Caco-2 (cell line): ENCODE results near the gene CASP7. TPM values are rescaled to one million over a fixed set of nuclear protein-coding genes. Genes with fewer than 3 reads are reported as not detected.

Experiments used
- BruUV-seq: library from RNA; stranded (reverse); fragments of 400-500 nt; replicated peaks from 2 replicates; lab custom pipeline; 2021; lab: Mats Ljungman, UMichigan
- CTCF ChIA-PET: fragments of 300-600 bp; sonication (Branson Sonifier 250); formaldehyde crosslinking; loops from one replicate; lab custom pipeline; 2022; ENCODE audit warnings: antibody characterized with exemption; lab: Charles Lee
- POLR2A ChIA-PET: fragments of 300-600 bp; sonication (Branson Sonifier 250); formaldehyde crosslinking; loops from one replicate; lab custom pipeline; 2022; ENCODE audit warnings: antibody characterized with exemption; lab: Charles Lee
- DNase-seq, 2 experiments: peaks; one replicate each; pipeline versions ENCODE4 v3.0.0 to v3.0.0-alpha.2; 2020 to 2022
- H3K27me3 ChIP-seq: replicated peaks from 2 replicates; pipeline ENCODE4 v1.6.0; 2011; ENCODE audit warnings: low read length; ENCODE audit not compliant: control insufficient read depth, insufficient read depth
- H3K36me3 ChIP-seq: 2 replicates; pipeline ENCODE4 v1.5.1; 2011; ENCODE audit warnings: low read length; ENCODE audit not compliant: control insufficient read depth, insufficient read depth
- H3K4me1 ChIP-seq: fragments of 250-450 bp; sonication (Bioruptor Pico); 2 replicates; pipeline ENCODE4 v1.5.1; 2020; ENCODE audit warnings: mild to moderate bottlenecking
- H3K4me3 ChIP-seq: 2 replicates; pipeline ENCODE4 v1.5.1; 2011; ENCODE audit warnings: low read depth, mild to moderate bottlenecking, control low read depth, low read length
- H3K9me3 ChIP-seq: fragments of 250-450 bp; sonication (Bioruptor Pico); 2 replicates; pipeline ENCODE4 v1.5.1; 2020; ENCODE audit warnings: mild to moderate bottlenecking, moderate library complexity
- H3K27ac Mint-ChIP-seq: one replicate; pipeline ENCODE4 v1.8.0; 2022; ENCODE audit warnings: mixed read lengths; ENCODE audit not compliant: unreplicated experiment
- H3K27me3 Mint-ChIP-seq: one replicate; pipeline ENCODE4 v1.8.0; 2022; ENCODE audit warnings: mixed read lengths; ENCODE audit not compliant: insufficient read depth, unreplicated experiment
- H3K36me3 Mint-ChIP-seq: one replicate; pipeline ENCODE4 v1.8.0; 2022; ENCODE audit warnings: mild to moderate bottlenecking, mixed read lengths; ENCODE audit not compliant: insufficient read depth, unreplicated experiment
- H3K4me1 Mint-ChIP-seq: one replicate; pipeline ENCODE4 v1.8.0; 2022; ENCODE audit warnings: low read depth, mixed read lengths; ENCODE audit not compliant: unreplicated experiment
- H3K4me3 Mint-ChIP-seq: one replicate; pipeline ENCODE4 v1.8.0; 2022; ENCODE audit warnings: mild to moderate bottlenecking, moderate library complexity, mixed read lengths; ENCODE audit not compliant: unreplicated experiment
- H3K9me3 Mint-ChIP-seq: one replicate; pipeline ENCODE4 v1.8.0; 2022; ENCODE audit warnings: mixed read lengths; ENCODE audit not compliant: unreplicated experiment
- CTCF ChIP-seq, 2 experiments: fragments of 200-600 bp in 1 of 2; IDR thresholded peaks; 1 replicate in 1 of 2; 2 replicates in 1 of 2; pipeline versions ENCODE4 v1.5.1 to v1.8.0; 2011 to 2022; ENCODE audit warnings: antibody characterized with exemption in 1 of 2, control low read depth in 1 of 2, inconsistent platforms in 1 of 2, low read depth in 1 of 2, low read length in 1 of 2, mild to moderate bottlenecking in 1 of 2, moderate library complexity in 1 of 2; ENCODE audit not compliant: insufficient read depth in 1 of 2, severe bottlenecking in 1 of 2, unreplicated experiment in 1 of 2
- intact Hi-C: fragments of 100-400 bp; cut with micrococcal nuclease; formaldehyde crosslinking; loops from one replicate; pipeline ENCODE4 v1.10.0; 2022; ENCODE audit not compliant: unreplicated experiment
- total RNA-seq: library from RNA; stranded (reverse); gene quantifications from 2 replicates; pipeline ENCODE4 v1.2.3, GENCODE V29; 2022

The CASP7 gene
- total RNA-seq, 1 experiment from 2014 or later: 23.9 TPM

GRCh38 chr10:113718969-113719822, 39.5 kb downstream of the CASP7 start:
- CTCF ChIA-PET: no interaction called here
- no peak overlapping the region for H3K4me3 Mint-ChIP-seq

GRCh38 chr10:113720386-113720785, 40.7 kb downstream of the CASP7 start:
- BruUV-seq: no TSS peak
- H3K36me3 Mint-ChIP-seq: peaks cover 12% of the 10 kb centered on the region
- no peaks in the 10 kb centered on the region for H3K36me3 ChIP-seq
- H3K4me3 Mint-ChIP-seq: no peak overlapping the region
- no peaks in the 10 kb centered on the region for H3K4me1 Mint-ChIP-seq
- ChIA-PET POLR2A (no interaction called here), CTCF (no interaction called here)
- H3K9me3 Mint-ChIP-seq: no peaks in the 10 kb centered on the region
- no peak for TF ChIP-seq CTCF (IDR thresholded peaks at IDR 0.05; ENCODE audit: insufficient read depth in 1 of 2, low read depth in 1 of 2, low read length in 1 of 2, severe bottlenecking in 1 of 2, unreplicated experiment in 1 of 2)
- DNase-seq: no peak
- no peak overlapping the region for H3K27ac Mint-ChIP-seq
- no peak overlapping the region for H3K4me3 ChIP-seq
- H3K27me3 Mint-ChIP-seq: no peaks in the 10 kb centered on the region
- intact Hi-C loops: no loop called here
- no peaks in the 10 kb centered on the region for H3K4me1 ChIP-seq
- H3K9me3 ChIP-seq: no peaks in the 10 kb centered on the region
- no peaks in the 10 kb centered on the region for H3K27me3 ChIP-seq

More at GRCh38 chr10:113718969-113719822, 39.5 kb downstream of the CASP7 start:
- Mint-ChIP-seq H3K4me1 (no peaks in the 10 kb centered on the region), H3K27me3 (no peaks in the 10 kb centered on the region), H3K36me3 (peaks cover 12% of the 10 kb centered on the region), H3K9me3 (no peaks in the 10 kb centered on the region), H3K27ac (no peak overlapping the region)
- no peak for DNase-seq
- Histone ChIP-seq H3K9me3 (no peaks in the 10 kb centered on the region), H3K4me3 (no peak overlapping the region), H3K27me3 (no peaks in the 10 kb centered on the region), H3K36me3 (no peaks in the 10 kb centered on the region), H3K4me1 (no peaks in the 10 kb centered on the region)
- POLR2A ChIA-PET: no interaction called here
- no peak for TF ChIP-seq CTCF (IDR thresholded peaks at IDR 0.05; ENCODE audit: insufficient read depth in 1 of 2, low read depth in 1 of 2, low read length in 1 of 2, severe bottlenecking in 1 of 2, unreplicated experiment in 1 of 2)
- no TSS peak for BruUV-seq
- intact Hi-C loops: no loop called here

GRCh38 chr10:113732160-113732881, 52.6 kb downstream of the CASP7 start:
- no peak for DNase-seq
- no peaks in the 10 kb centered on the region for H3K27me3 Mint-ChIP-seq

More at GRCh38 chr10:113732160-113732881, 52.6 kb downstream of the CASP7 start:
- ChIA-PET CTCF (interaction anchor here (0.6 kb wide), 1 partner anchor 140 kb away, joined by 3 read pairs; no protein-coding TSS in a partner anchor), POLR2A (no interaction called here)
- Mint-ChIP-seq H3K9me3 (peaks cover 14% of the 10 kb centered on the region), H3K36me3 (peaks cover 19% of the 10 kb centered on the region), H3K4me3 (no peak overlapping the region), H3K4me1 (no peaks in the 10 kb centered on the region), H3K27ac (no peak overlapping the region)
- Histone ChIP-seq H3K4me1 (peaks cover 9% of the 10 kb centered on the region), H3K27me3 (no peaks in the 10 kb centered on the region), H3K36me3 (no peaks in the 10 kb centered on the region; the same call in 1 of the 2 replicates), H3K4me3 (no peak overlapping the region), H3K9me3 (no peaks in the 10 kb centered on the region)
- TF ChIP-seq CTCF (IDR thresholded peaks at IDR 0.05; ENCODE audit: insufficient read depth in 1 of 2, low read depth in 1 of 2, low read length in 1 of 2, severe bottlenecking in 1 of 2, unreplicated experiment in 1 of 2): no peak
- BruUV-seq: no TSS peak
- intact Hi-C loops: no loop called here
